Hematopoietic multipotent progenitor cell treated with erythropoietin and hydrocortisone succinate and interleukin-3 and kit ligand, for 4 days (in vitro differentiated cells): ENCODE results near the gene CERS3.

Experiments
- DNase-seq: peaks from one replicate; pipeline ENCODE4 v3.0.0-alpha.2; 2015

CERS3 gene

DNA sequence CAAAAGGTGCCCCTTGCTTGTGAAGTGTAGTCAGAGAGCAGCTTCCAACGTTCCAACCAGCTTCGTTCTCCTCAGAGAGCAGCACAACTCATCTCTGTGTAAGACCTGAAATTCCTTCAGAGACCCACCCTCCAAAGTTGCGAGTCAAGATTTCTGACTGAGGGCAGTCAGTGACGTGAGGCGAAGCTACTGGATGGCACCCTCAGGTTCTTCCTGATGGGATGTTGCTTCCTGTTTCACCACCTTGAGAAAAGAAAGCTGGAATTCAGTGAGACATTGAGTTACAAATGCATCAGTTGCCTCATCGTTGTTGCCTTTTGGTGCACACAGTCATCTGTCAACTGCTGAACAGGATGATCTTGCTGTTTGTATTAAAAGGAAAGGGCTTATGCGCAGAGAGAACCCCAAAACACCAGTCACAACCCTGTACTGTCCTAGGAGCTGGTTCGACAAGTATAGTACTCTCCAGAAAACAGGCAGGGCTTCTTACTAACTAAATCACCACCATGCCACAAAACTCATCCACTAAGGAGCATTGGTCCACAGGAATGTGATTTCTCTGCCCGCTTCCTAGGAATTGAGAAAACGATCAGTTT, at the start of gene CERS3:
Gene CERS3 (minus strand): TSS at position 118 of the 596 bp plus-strand sequence. CDS start 27,101 bp downstream, outside the sequence.
- no peak for DNase-seq

GRCh38 chr15:100573526-100573925, 44.8 kb upstream of the CERS3 start:
- DNase-seq: no peak

DNA sequence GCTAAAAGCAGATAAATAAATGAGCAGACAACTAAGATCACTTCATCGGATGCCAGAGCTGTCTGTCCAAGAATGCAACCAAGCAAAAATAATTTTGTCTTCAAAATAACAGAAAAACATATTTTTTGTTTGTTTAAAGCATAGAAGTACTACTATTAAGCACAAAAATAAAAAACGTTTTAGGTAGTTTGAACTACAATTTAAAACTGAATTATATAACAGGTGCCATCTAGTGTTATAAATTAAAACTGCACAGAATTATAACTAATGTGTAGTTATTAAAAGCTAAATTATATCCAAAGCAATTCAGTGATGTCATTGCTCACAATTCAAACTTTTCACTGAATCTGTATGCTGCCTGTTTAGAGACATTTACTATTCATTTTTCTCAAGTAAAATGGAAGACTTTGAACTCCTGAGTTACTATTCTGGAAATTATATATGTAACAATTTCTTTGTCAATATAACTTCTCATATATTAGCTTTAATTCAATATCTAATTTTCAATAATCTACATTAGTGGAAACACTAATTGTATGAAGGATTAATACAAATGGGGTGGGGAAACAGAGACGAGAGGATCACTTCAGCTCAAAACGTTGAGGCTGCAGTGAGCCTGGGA, 43.7 kb upstream of the CERS3 start:
- peak; percentile 65 for DNase-seq

DNA sequence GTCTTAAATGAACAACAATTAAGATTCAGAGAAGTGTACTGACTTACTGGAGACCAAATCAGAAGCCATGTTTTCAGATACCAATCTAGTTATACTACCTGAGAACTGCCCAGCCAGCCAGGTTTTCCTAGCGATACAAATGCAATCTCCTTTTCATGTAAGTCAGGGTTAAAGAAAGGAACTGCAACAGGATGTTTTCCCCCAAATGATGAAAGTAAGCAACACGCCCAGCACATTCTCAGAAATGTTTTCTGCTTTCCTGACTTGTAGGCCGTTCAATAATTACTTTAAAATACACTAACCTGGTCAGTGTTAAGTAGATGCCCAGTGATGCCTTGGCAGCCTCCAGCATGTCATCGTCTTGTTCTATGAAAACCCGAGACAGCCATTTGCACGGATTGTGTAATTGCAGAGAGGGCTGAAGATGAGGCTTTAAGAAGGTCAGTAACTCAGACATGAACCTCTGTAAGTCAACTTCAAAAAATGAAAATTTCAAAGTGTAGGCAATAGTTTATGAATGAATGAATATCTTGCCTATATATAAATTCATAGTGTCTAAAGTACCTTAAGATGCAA, 42.9 kb upstream of the CERS3 start:
- DNase-seq: no peak

- no peak for DNase-seq
These were observed 42.1 kb upstream of the CERS3 start for GRCh38 chr15:100570735-100571313.

GRCh38 chr15:100570275-100570674, 41.5 kb upstream of the CERS3 start:
- DNase-seq: no peak

DNA sequence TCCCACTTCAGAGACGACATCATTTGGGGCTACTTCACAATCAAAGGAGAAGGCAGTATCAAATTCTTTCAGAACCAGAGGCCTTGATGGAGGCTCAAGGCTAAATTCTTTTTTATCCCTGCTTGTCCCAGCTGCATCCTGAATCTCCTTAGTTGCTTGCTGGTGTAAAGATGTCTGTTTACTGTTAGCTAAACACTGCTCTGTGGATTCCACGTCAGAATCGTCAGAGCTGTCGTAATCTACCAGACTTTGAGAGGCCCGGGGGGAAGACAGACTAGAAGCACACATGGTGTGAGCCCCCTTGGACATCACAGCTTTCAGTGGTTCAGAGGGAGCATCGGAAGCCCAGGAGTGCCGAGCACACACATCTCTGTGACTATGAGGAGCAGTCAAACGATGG, 40.6 kb upstream of the CERS3 start:
- no peak for DNase-seq

DNA sequence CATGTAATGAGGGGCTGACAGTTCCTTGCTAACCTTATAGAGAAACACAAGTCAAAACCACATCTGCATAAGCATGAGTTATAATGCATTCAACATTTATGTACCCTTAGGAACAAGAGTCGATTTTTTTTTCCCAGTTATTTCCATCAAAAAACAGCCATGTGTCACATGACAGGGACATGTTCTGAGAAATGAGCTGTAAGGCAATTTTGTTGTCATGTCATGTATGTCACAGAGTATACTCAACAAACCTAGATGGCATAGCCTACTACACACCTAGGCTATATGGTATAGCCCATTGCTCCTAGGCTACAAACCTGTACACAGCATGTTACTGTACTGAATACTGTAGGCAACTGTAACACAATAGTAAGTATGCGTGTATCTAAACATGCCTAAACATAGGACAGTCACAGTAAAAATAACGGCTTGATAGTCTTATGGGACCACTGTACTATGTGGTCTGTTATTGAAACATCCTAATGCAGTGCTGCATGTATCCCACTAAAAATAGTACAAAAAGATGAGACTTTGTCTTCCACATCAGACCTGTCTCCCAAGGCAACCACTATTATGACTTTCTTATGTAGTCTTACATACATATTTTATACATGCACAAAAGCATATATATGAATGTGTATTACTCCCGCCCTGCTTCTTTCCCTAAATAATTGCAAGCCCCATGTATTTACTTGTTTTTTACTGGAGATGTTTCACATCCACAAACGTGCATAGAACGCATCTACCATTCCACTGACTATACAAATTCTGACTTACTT, 38.3 kb upstream of the CERS3 start:
- no peak for DNase-seq

GRCh38 chr15:100565591-100565990, 36.8 kb upstream of the CERS3 start:
- DNase-seq: peak; percentile 8

- peak; percentile 16 for DNase-seq
These were observed 31.6 kb upstream of the CERS3 start for GRCh38 chr15:100560323-100560722.

GRCh38 chr15:100559330-100559729, 30.6 kb upstream of the CERS3 start:
- peak; percentile 18 for DNase-seq

DNA sequence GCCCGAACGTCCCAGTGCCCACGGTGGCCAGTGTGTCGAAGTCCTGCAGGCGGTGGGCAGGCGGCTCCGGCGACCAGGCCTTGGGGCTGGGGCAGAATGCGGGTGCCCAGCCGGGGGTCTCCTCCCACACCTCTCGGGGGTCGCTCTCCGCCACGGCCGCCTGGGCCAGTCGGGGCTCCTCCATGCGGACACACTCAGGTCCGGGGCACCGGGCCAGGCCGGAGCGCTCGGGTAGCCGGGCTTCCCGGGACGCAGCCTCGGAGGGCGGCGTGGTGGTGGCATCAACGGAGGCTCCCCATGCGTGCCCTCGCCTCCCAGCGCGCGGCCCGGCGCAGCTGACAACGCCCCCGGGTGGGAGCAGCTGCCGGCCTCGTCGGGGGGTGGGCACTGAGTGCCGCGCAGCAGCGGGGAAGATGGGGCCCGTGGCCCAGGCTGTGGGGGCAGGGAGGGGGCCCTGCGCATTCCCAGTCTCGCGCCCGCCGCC, 30.1 kb upstream of the CERS3 start:
- DNase-seq: no peak

DNA sequence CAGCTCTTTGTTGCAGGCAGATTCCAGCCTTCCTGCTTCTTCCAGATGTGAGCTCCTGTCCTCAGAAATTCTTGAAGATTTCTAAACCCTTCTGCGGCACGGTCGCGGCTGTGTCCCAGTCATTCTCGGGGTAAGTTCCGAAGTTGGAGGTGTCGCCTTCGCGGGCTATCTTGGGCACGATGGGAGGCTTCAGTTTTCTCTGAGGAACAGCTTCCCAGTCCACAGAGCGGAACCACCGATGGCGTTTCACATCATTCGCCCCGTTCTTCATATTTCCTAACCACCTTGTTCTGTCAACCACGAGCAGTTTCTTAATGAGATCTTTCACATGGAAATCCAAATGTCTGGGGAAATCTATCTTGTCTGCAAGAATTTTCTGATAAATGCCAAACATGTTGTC, 24.7 kb upstream of the CERS3 start:
- DNase-seq: no peak

DNA sequence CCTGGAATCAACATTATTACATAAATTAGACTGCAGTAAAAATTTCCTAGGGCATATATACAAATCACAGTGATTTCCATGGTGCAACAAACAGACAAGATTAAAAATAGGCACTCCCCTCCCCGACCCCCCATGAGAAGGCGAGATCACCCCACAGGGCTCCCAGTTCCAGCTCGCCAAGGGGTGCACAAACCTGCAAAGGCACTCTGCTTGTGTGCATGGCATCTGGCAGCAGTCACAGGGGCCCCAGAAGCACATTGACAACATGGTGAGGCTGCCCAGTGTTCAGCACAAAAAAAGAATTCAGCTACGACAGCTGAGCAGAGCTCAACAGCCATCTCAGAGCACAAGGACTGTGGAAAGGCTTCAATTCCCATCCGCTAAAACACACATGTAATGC, 19.2 kb upstream of the CERS3 start:
- no peak for DNase-seq

DNA sequence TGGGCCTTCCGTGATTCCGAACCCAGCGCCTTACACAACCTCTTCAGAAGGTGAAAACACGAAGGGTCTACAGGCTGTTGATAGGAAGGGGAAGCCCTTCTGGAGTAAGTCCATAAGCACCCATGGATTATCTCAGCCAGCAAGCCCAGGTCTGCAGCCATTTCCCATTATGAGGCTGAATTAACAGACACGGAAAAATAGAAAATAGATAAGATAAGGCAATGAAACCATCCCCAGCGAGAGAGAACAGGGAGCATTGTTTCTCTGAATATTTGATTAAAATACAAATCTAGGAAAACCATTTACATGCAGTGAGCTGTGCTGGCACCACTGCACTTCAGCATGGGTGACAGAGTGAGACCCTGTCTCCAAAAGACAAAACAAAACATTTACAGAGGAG, 16.2 kb upstream of the CERS3 start:
- DNase-seq: no peak

- no peak for DNase-seq
These were observed 15.6 kb upstream of the CERS3 start for GRCh38 chr15:100544338-100544841.

GRCh38 chr15:100542290-100542689, 13.5 kb upstream of the CERS3 start:
- no peak for DNase-seq

DNA sequence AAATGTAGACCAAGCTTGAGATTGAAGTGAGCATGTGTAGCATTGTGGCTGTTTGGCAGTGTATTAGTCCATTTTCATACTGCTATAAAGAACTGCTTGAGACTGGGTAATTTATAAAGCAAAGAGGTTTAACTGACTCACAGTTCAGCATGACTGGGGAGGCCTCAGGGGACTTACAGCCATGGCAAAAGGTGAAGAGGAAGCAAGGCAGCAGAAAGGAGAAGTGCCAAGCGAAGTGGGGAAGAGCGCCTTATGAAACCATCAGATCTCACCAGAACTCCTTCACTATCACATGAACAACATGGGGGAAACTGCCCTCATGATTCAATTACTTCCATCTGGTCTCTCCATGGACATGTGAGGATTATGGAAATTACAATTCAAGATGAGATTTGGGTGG, 8.6 kb upstream of the CERS3 start:
- peak; percentile 66 for DNase-seq

DNA sequence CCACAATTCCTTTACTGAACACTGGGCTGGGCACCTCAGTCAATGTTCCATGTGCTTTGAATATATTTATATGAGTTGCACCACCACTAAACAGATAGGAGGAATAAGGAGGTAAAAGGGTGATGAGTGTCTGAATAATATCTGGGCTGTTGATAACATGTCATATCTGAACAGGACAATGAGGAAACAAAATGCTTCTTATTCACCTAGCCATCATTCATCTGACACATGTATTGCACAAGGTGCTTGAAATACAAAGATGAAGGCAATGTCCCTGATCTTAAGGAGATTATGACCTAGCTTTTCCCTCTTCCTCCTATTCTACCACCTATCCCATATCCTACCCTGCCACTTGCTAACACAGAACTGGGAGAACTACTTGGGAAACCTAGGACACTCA, 8.0 kb upstream of the CERS3 start:
- no peak for DNase-seq

- no peak for DNase-seq
These were observed 5.1 kb upstream of the CERS3 start for GRCh38 chr15:100533886-100534285.

DNA sequence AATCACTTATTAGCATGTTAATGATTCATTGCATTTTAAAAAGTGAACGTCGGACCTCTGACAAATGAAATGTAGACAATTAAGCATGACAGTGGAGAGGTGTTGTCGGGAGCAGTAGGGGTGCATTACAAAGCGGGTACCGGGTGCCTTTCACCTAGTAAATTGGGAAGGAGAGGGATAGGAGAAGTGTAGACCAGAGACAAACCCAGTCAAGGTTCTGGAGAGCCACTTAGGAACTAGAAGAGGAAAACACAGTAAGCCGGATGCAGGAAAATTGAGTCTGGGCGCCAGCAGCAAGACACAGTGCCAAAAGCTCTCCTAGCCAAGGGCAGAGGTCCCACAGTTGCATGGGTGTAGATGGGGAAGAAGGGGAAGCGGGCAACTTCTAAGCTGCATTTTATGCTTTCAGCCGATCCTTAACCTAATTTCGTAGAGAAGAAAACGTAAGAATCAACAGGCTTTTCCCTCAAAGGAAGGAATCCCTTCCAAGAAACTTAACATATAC, 3.1 kb upstream of the CERS3 start:
- no peak for DNase-seq

DNA sequence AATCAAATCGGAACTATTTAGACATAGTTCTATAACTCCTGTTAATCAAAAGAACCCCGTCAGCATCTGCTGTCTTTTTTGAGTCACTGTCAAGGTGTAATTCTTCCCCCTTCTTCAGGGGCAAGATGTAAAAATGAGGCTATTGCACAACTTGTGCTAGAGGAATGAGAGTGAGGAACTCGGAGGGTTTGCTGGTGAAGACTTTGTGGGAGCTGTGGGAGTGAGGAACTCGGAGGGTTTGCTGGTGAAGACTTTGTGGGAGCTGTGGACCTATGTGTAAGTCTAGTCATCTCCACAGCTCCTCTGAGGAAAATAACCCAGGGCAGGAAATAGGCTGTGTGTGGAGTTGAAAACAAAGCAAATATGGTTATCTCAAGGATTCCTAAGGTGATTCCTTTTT, 2.5 kb upstream of the CERS3 start:
- no peak for DNase-seq

- DNase-seq: no peak
These were observed 806 bp upstream of the CERS3 start for GRCh38 chr15:100529556-100529955.
